Gastroesophageal sphincter (tissue), 4 donors: Measurements from ENCODE around the gene SIN3B. TPM values are rescaled to one million over a fixed set of nuclear protein-coding genes. Genes with fewer than 3 reads are reported as not detected.

Experiments
- ATAC-seq: fragments of 150-250 bp; one replicate; pipeline ENCODE4 v1.9.1; 2016; ENCODE audit warnings: mild to moderate bottlenecking, moderate library complexity
- H3K27ac ChIP-seq, 4 donors: fragments of 200-600 bp; sonication (generic) in 3 of 4; 1 replicate in 3 of 4; 2 replicates in 1 of 4; pipeline ENCODE4 v1.5.1; 2016 to 2019
- H3K27me3 ChIP-seq: fragments of 200-600 bp; sonication (generic); one replicate; pipeline ENCODE4 v1.5.1; 2019
- H3K36me3 ChIP-seq, 2 donors: fragments of 200-600 bp; sonication (generic); one replicate each; pipeline ENCODE4 v1.5.1; 2019; ENCODE audit warnings: control low read depth in 1 of 2
- H3K4me1 ChIP-seq, 3 donors: fragments of 200-600 bp; sonication (generic); 1 replicate in 2 of 3; 2 replicates in 1 of 3; pipeline ENCODE4 v1.5.1; 2016 to 2019; ENCODE audit warnings: control low read depth in 2 of 3
- H3K4me3 ChIP-seq, 2 donors: fragments of 200-600 bp; sonication (generic); one replicate each; pipeline ENCODE4 v1.5.1; 2019; ENCODE audit warnings: mild to moderate bottlenecking in 1 of 2, moderate library complexity in 1 of 2
- H3K9me3 ChIP-seq, 3 donors: fragments of 200-600 bp; sonication (generic); one replicate each; pipeline ENCODE4 v1.5.1; 2017 to 2019; ENCODE audit warnings: control low read depth in 2 of 3
- CTCF ChIP-seq, 4 experiments: fragments of 200-600 bp in 2 of 4; fragments of 450-650 bp in 2 of 4; sonication (generic) in 1 of 4; IDR thresholded peaks; one replicate each; pipeline ENCODE4 v1.5.1; 2017 to 2019; ENCODE audit warnings: antibody characterized with exemption in 4 of 4, mild to moderate bottlenecking in 2 of 4, moderate library complexity in 2 of 4
- EP300 ChIP-seq: sonication (generic); formaldehyde crosslinking; IDR thresholded peaks from one replicate; pipeline ENCODE4 v1.6.1; 2017; ENCODE audit warnings: antibody characterized with exemption, mild to moderate bottlenecking
- POLR2A ChIP-seq, 2 donors: fragments of 450-650 bp; IDR thresholded peaks; one replicate each; pipeline ENCODE4 v1.6.1; 2017; ENCODE audit warnings: antibody characterized with exemption in 2 of 2, mild to moderate bottlenecking in 2 of 2, moderate library complexity in 1 of 2
- POLR2AphosphoS5 ChIP-seq: sonication (generic); formaldehyde crosslinking; IDR thresholded peaks from one replicate; pipeline ENCODE4 v1.6.1; 2017; ENCODE audit warnings: antibody characterized with exemption
- WGBS, 2 donors: methylation state at CpG; one replicate each; pipeline ENCODE4 v1.1.5; 2018; ENCODE audit warnings: low coverage in 1 of 2; 5-methylcytosine and 5-hydroxymethylcytosine counted together
- total RNA-seq, 4 donors: library from RNA; depleted of rRNA; stranded (reverse); fragments of >200 nt; gene quantifications; one replicate each; pipeline ENCODE4 v1.1.0, GENCODE V29; 2016

The SIN3B gene
- total RNA-seq, 4 donors from 2014 or later, result 19.7 to 55.7 (median 45.8) TPM

DNA sequence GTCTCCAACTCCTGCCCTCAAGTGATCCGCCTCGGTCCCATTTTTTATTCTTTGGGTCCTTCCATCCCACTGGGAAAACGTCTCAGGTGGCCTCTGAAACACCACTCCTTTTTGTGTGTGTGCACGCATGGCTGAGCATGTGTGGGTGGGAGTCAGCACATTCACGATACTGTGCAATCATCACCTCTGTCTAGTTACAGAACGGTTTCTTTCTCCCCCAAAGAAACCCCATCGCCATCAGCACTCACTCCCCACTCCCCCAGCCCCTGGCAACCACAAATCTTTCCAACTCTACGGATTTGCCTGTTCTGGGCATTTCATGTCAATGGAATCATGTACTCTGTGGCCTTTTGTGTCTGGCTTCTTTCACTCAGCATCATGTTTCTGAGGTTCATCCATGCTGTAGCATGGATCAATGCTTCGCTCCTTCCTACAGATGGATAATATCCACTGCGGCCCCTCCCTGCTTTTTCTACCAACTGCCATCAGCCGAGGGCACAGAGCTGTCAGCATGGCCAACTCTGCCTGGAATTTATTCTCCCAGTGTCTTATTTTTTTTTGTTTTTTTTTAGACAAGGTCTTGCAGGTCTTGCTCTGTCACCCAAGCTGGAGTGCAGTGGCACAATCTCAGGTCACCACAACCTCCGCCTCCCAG, 69.3 kb downstream of the SIN3B start:
- Histone ChIP-seq H3K27me3 (peaks cover 6% of the 10 kb centered on the region), H3K4me3 (peak overlapping the region in 1 of 2 donors; percentile 78), H3K27ac (peak overlapping the region in 1 of 4 donors; percentile 91), H3K36me3 (no peaks in the 10 kb centered on the region), H3K9me3 (no peaks in the 10 kb centered on the region), H3K4me1 (peaks cover 0 to 32% (median 7%) of the 10 kb centered on the region in 3 donors)
- no peak for ATAC-seq
- 90 to 98% methylated on average over 8 to 10 of the region's 12 CpGs for WGBS, 2 donors
- TF ChIP-seq EP300 (no peak), CTCF (IDR thresholded peaks at IDR 0.05) (no peak), POLR2A (IDR thresholded peaks at IDR 0.05) (no peak), POLR2AphosphoS5 (no peak)

- no peak for ATAC-seq
- H3K27ac ChIP-seq, result no peak overlapping the region
- peaks cover 0 to 26% (median 7%) of the 10 kb centered on the region in 3 donors for H3K4me1 ChIP-seq
- 60% methylated on average over 1 of the region's 7 CpGs; no CpG with 5 or more reads in 1 of the 2 donors for WGBS, 2 donors
- no peaks in the 10 kb centered on the region for H3K36me3 ChIP-seq
- no peak overlapping the region for H3K4me3 ChIP-seq
- no peaks in the 10 kb centered on the region for H3K9me3 ChIP-seq
- peaks cover 17% of the 10 kb centered on the region for H3K27me3 ChIP-seq
- TF ChIP-seq POLR2A (IDR thresholded peaks at IDR 0.05) (no peak), POLR2AphosphoS5 (no peak), CTCF (IDR thresholded peaks at IDR 0.05) (peak in 3 of 4 experiments; percentile 18 to 42 (median 26)), EP300 (no peak)
Measured at GRCh38 chr19:16899566-16900075, 70.4 kb downstream of the SIN3B start.

- no peak for ATAC-seq
- H3K27me3 ChIP-seq, result peaks cover 20% of the 10 kb centered on the region
- 92% methylated on average over 2 of the region's 19 CpGs; no CpG with 5 or more reads in 1 of the 2 donors for WGBS, 2 donors
- no peak overlapping the region for H3K4me3 ChIP-seq
- H3K9me3 ChIP-seq, result no peaks in the 10 kb centered on the region
- H3K27ac ChIP-seq, result no peak overlapping the region
- TF ChIP-seq POLR2A (IDR thresholded peaks at IDR 0.05) (no peak), CTCF (IDR thresholded peaks at IDR 0.05) (no peak), EP300 (no peak), POLR2AphosphoS5 (no peak)
- no peaks in the 10 kb centered on the region for H3K36me3 ChIP-seq
- peaks cover 0 to 11% (median under 1%) of the 10 kb centered on the region in 3 donors for H3K4me1 ChIP-seq
Measured at GRCh38 chr19:16901491-16902175, 72.4 kb downstream of the SIN3B start.

- TF ChIP-seq CTCF (IDR thresholded peaks at IDR 0.05) (no peak), POLR2AphosphoS5 (no peak), POLR2A (IDR thresholded peaks at IDR 0.05) (no peak), EP300 (no peak)
- peaks cover 25% of the 10 kb centered on the region for H3K27me3 ChIP-seq
- WGBS, 2 donors, result 80 to 100% methylated on average over 1 to 2 of the region's 12 CpGs
- no peaks in the 10 kb centered on the region for H3K36me3 ChIP-seq
- no peak overlapping the region for H3K27ac ChIP-seq
- H3K4me3 ChIP-seq, result no peak overlapping the region
- H3K4me1 ChIP-seq, result peaks cover 0 to 8% (median 0%) of the 10 kb centered on the region in 3 donors
- H3K9me3 ChIP-seq, result no peaks in the 10 kb centered on the region
- ATAC-seq, result no peak
Measured at GRCh38 chr19:16902545-16902944, 73.3 kb downstream of the SIN3B start.
